Limb (tissue), 2 donors: ENCODE measurements around the gene ITGB6.
"Not testable (repeated sequence)": the region's sequence is repeated elsewhere in the genome, so short reads cannot be mapped to it uniquely, and the experiment has no call there.

Source experiments
- DNase-seq, 2 donors: peaks; one replicate each; pipeline ENCODE4 v3.0.0-alpha.2; 2016; ENCODE audit errors: extremely low spot score in 2 of 2

ITGB6 gene

GRCh38 chr2:160140471-160140870 lies 59.6 kb downstream of the ITGB6 start:
- DNase-seq: no peak

- no peak for DNase-seq
These were observed 60.1 kb downstream of the ITGB6 start for GRCh38 chr2:160139991-160140390.

- no peak for DNase-seq
These were observed 60.7 kb downstream of the ITGB6 start for GRCh38 chr2:160139350-160139749.

GRCh38 chr2:160138406-160138805 lies 61.7 kb downstream of the ITGB6 start:
- DNase-seq: no peak

- DNase-seq: no peak
These were observed 62.6 kb downstream of the ITGB6 start for GRCh38 chr2:160137464-160137863.

- DNase-seq: no peak
These were observed 67.3 kb downstream of the ITGB6 start for GRCh38 chr2:160132761-160133160.

GRCh38 chr2:160126756-160127155 lies 73.3 kb downstream of the ITGB6 start:
- no peak for DNase-seq

GRCh38 chr2:160126315-160126714 lies 73.8 kb downstream of the ITGB6 start:
- no peak for DNase-seq

- no peak for DNase-seq
These were observed 74.2 kb downstream of the ITGB6 start for GRCh38 chr2:160125828-160126227.

GRCh38 chr2:160125366-160125765 lies 74.7 kb downstream of the ITGB6 start:
- DNase-seq: no peak

- DNase-seq: no peak
These were observed 75.5 kb downstream of the ITGB6 start for GRCh38 chr2:160124571-160124970.

GRCh38 chr2:160114721-160115120 lies 85.4 kb downstream of the ITGB6 start:
- not testable (repeated sequence) for DNase-seq

- DNase-seq: no peak
These were observed 86.1 kb downstream of the ITGB6 start for GRCh38 chr2:160114020-160114419.

- no peak for DNase-seq
These were observed 87.9 kb downstream of the ITGB6 start for GRCh38 chr2:160111951-160112798.

GRCh38 chr2:160110674-160111239 lies 89.3 kb downstream of the ITGB6 start:
- DNase-seq: no peak

GRCh38 chr2:160109939-160110673 lies 90.0 kb downstream of the ITGB6 start:
- DNase-seq: peak; percentile 69 to 80

GRCh38 chr2:160109243-160109642 lies 90.8 kb downstream of the ITGB6 start:
- no peak for DNase-seq

GRCh38 chr2:160108646-160109045 lies 91.4 kb downstream of the ITGB6 start:
- DNase-seq: no peak

GRCh38 chr2:160105366-160105765 lies 94.7 kb downstream of the ITGB6 start:
- DNase-seq: no peak

- DNase-seq: no peak
These were observed 96.0 kb downstream of the ITGB6 start for GRCh38 chr2:160104115-160104514.

- DNase-seq: no peak
These were observed 102.7 kb downstream of the ITGB6 start for GRCh38 chr2:160097326-160097725.

GRCh38 chr2:160096409-160096808 lies 103.7 kb downstream of the ITGB6 start:
- DNase-seq: no peak
